Mesenchymal stem cell (in vitro differentiated cells and primary cell): Measurements from ENCODE around the gene PNCK.

Experiments
- DNase-seq: peaks from one replicate; pipeline ENCODE4 v3.0.0-alpha.2; 2013
- H2AFZ ChIP-seq: one replicate; pipeline ENCODE4 v1.6.1; 2013; ENCODE audit warnings: low read depth, mild to moderate bottlenecking, control low read depth, inconsistent platforms, low read length, moderate library complexity
- H2AK5ac ChIP-seq: 2 replicates; pipeline ENCODE4 v1.6.1; 2013; ENCODE audit warnings: low read length, moderate library complexity, mild to moderate bottlenecking, inconsistent platforms; ENCODE audit not compliant: severe bottlenecking
- H2BK120ac ChIP-seq: one replicate; pipeline ENCODE4 v1.6.1; 2013; ENCODE audit warnings: low read depth, mild to moderate bottlenecking, inconsistent platforms, low read length, moderate library complexity
- H2BK12ac ChIP-seq, 2 experiments: one replicate each; pipeline ENCODE4 v1.6.1; 2013; ENCODE audit warnings: inconsistent platforms in 2 of 2, low read length in 2 of 2, mild to moderate bottlenecking in 2 of 2, moderate library complexity in 2 of 2, control low read depth in 1 of 2
- H2BK15ac ChIP-seq: one replicate; pipeline ENCODE4 v1.6.1; 2013; ENCODE audit warnings: mild to moderate bottlenecking, low read depth, inconsistent platforms; ENCODE audit not compliant: poor library complexity, severe bottlenecking
- H2BK5ac ChIP-seq: 2 replicates; pipeline ENCODE4 v1.6.1; 2013; ENCODE audit warnings: low read depth, mild to moderate bottlenecking, low read length, control low read depth, inconsistent platforms; ENCODE audit not compliant: poor library complexity, severe bottlenecking
- H3K14ac ChIP-seq, 2 experiments: one replicate each; pipeline ENCODE4 v1.6.1; 2013; ENCODE audit warnings: inconsistent platforms in 2 of 2, low read length in 2 of 2, control low read depth in 1 of 2, mild to moderate bottlenecking in 1 of 2, moderate library complexity in 1 of 2
- H3K18ac ChIP-seq, 2 experiments: one replicate each; pipeline ENCODE4 v1.6.1; 2013; ENCODE audit warnings: inconsistent platforms in 2 of 2, low read length in 2 of 2, control low read depth in 1 of 2, low read depth in 1 of 2, mild to moderate bottlenecking in 1 of 2
- H3K23ac ChIP-seq, 2 experiments: one replicate each; pipeline ENCODE4 v1.6.1; 2013; ENCODE audit warnings: inconsistent platforms in 2 of 2, low read length in 2 of 2, mild to moderate bottlenecking in 2 of 2, moderate library complexity in 2 of 2, control low read depth in 1 of 2
- H3K27ac ChIP-seq: 2 replicates; pipeline ENCODE4 v1.5.1; 2013; ENCODE audit warnings: mild to moderate bottlenecking, moderate library complexity, low read length, control low read depth, inconsistent platforms; ENCODE audit not compliant: poor library complexity, severe bottlenecking
- H3K27me3 ChIP-seq, 2 experiments: 2 replicates each; pipeline versions ENCODE4 v1.6.1 to v1.7.0; 2013; ENCODE audit warnings: low read length in 2 of 2, mild to moderate bottlenecking in 2 of 2, moderate library complexity in 2 of 2, control low read depth in 1 of 2, inconsistent platforms in 1 of 2; ENCODE audit not compliant: control insufficient read depth in 1 of 2, insufficient read depth in 1 of 2
- H3K36me3 ChIP-seq, 2 experiments: 2 replicates each; pipeline versions ENCODE4 v1.6.1 to v1.7.0; 2013; ENCODE audit warnings: low read length in 2 of 2, control low read depth in 1 of 2, inconsistent platforms in 1 of 2, low read depth in 1 of 2, mild to moderate bottlenecking in 1 of 2; ENCODE audit not compliant: insufficient read depth in 2 of 2, control insufficient read depth in 1 of 2
- H3K4ac ChIP-seq, 2 experiments: one replicate each; pipeline ENCODE4 v1.6.1; 2013; ENCODE audit warnings: inconsistent platforms in 2 of 2, low read length in 2 of 2, mild to moderate bottlenecking in 2 of 2, moderate library complexity in 2 of 2, control low read depth in 1 of 2, low read depth in 1 of 2
- H3K4me1 ChIP-seq: 2 replicates; pipeline ENCODE4 v1.6.1; 2013; ENCODE audit warnings: low read depth, low read length, control low read depth; ENCODE audit not compliant: control insufficient read depth, insufficient read depth
- H3K4me2 ChIP-seq: 2 replicates; pipeline ENCODE4 v1.6.1; 2013; ENCODE audit warnings: low read length, mild to moderate bottlenecking, inconsistent platforms; ENCODE audit not compliant: poor library complexity, severe bottlenecking
- H3K4me3 ChIP-seq, 2 experiments: 2 replicates each; pipeline versions ENCODE4 v1.5.1 to v1.7.0; 2013; ENCODE audit warnings: low read length in 2 of 2, mild to moderate bottlenecking in 2 of 2, control low read depth in 1 of 2, low read depth in 1 of 2; ENCODE audit not compliant: insufficient read depth in 1 of 2
- H3K79me1 ChIP-seq: replicated peaks from 2 replicates; pipeline ENCODE4 v1.6.1; 2013; ENCODE audit warnings: mild to moderate bottlenecking, control low read depth, low read length, inconsistent platforms; ENCODE audit not compliant: poor library complexity, severe bottlenecking
- H3K9ac ChIP-seq: 2 replicates; pipeline ENCODE4 v1.7.0; 2013; ENCODE audit warnings: mild to moderate bottlenecking, low read length, moderate library complexity
- H3K9me3 ChIP-seq: 2 replicates; pipeline ENCODE4 v1.7.0; 2013; ENCODE audit warnings: mild to moderate bottlenecking, low read length; ENCODE audit not compliant: control insufficient read depth
- H4K8ac ChIP-seq: one replicate; pipeline ENCODE4 v1.6.1; 2013; ENCODE audit warnings: inconsistent platforms, mild to moderate bottlenecking, low read length, moderate library complexity
- H4K91ac ChIP-seq: one replicate; pipeline ENCODE4 v1.6.1; 2013; ENCODE audit warnings: mild to moderate bottlenecking, low read length, inconsistent platforms
- WGBS: methylation state at CpG from one replicate; pipeline ENCODE4 v1.1.7; 2013; ENCODE audit warnings: mixed read lengths; 5-methylcytosine and 5-hydroxymethylcytosine counted together

Gene PNCK

DNA sequence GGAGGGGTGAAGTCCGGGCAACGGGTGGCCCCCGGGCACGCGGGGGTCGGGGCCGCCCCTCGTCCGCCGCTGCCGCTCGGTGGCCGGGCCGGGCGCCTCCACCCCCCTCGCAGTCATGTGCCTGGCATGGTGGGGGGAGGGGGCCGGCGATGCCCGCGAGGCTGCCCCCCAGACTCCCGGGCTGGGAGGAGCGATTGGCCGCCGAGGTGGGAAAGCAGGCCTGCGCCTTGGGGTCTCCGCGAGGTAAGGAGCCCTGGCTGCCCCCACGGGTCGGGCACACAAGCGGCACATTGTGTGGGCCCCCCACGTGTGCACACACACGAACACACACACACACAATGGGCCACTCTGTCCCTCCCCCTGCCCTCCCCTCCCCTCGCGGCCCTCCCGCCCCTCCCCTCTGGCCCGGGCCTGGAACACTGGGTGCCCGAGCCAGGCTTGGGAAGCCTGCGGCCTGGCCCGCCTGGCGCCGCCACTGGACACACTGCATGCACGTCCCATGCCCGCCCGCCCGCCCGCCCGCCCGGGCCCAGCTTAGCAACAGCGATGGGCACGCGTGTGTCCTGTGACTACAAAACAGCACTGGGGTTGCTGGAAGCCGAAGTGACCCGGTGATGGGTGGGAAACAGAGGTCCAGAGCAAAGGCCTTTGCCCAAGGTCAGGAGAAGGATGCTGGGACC, 15.4 kb upstream of the PNCK start:
- H3K9ac ChIP-seq, result no peak overlapping the region
- no peak overlapping the region for H3K4ac ChIP-seq
- H3K4me3 ChIP-seq, result peak overlapping the region; percentile 37 to 64
- no peaks in the 10 kb centered on the region for H3K79me1 ChIP-seq
- H3K9me3 ChIP-seq, result peaks cover under 1% of the 10 kb centered on the region
- peaks cover 0 to 14% of the 10 kb centered on the region in 2 experiments for H3K36me3 ChIP-seq
- H2AK5ac ChIP-seq, result no peak overlapping the region
- WGBS, result 47% methylated on average over 24 of the region's 53 CpGs
- no peak overlapping the region for H4K8ac ChIP-seq
- no peak for DNase-seq
- H4K91ac ChIP-seq, result no peak overlapping the region
- no peak overlapping the region for H2BK12ac ChIP-seq
- no peak overlapping the region for H2BK5ac ChIP-seq
- H3K4me2 ChIP-seq, result peak overlapping the region; percentile 58
- H3K14ac ChIP-seq, result peak overlapping the region in 1 of 2 experiments; percentile 32
- H3K4me1 ChIP-seq, result peaks cover 16% of the 10 kb centered on the region
- H2BK120ac ChIP-seq, result peak overlapping the region; percentile 49
- H3K27ac ChIP-seq, result no peak overlapping the region
- H3K27me3 ChIP-seq, result peaks cover 11 to 18% of the 10 kb centered on the region in 2 experiments
- peak overlapping the region; percentile 14 for H2AFZ ChIP-seq
- no peak overlapping the region for H2BK15ac ChIP-seq
- H3K18ac ChIP-seq, result no peak overlapping the region
- H3K23ac ChIP-seq, result no peak overlapping the region

DNA sequence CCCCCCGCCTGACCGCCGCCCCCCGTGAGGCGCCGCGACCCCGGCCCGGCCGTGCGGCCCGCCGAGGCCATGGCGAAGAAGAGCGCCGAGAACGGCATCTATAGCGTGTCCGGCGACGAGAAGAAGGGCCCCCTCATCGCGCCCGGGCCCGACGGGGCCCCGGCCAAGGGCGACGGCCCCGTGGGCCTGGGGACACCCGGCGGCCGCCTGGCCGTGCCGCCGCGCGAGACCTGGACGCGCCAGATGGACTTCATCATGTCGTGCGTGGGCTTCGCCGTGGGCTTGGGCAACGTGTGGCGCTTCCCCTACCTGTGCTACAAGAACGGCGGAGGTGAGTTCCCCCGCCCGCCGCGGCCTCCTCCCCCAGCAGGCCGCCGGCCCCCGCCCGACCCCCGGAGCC, 14.9 kb upstream of the PNCK start:
- Histone ChIP-seq H2AK5ac (no peak overlapping the region), H3K9me3 (peaks cover 5% of the 10 kb centered on the region), H3K18ac (peak overlapping the region in 1 of 2 experiments; percentile 80), H3K23ac (no peak overlapping the region), H3K36me3 (peaks cover 0 to 9% of the 10 kb centered on the region in 2 experiments), H3K4me2 (peak overlapping the region; percentile 63), H3K4me3 (peak overlapping the region in 1 of 2 experiments; percentile 64), H4K8ac (no peak overlapping the region), H2BK15ac (no peak overlapping the region), H3K14ac (no peak overlapping the region), H2BK120ac (no peak overlapping the region), H3K27ac (no peak overlapping the region), H3K4ac (no peak overlapping the region), H3K9ac (no peak overlapping the region), H3K79me1 (no peaks in the 10 kb centered on the region), H2AFZ (no peak overlapping the region), H3K4me1 (peaks cover 16% of the 10 kb centered on the region), H4K91ac (no peak overlapping the region), H2BK12ac (no peak overlapping the region), H2BK5ac (no peak overlapping the region), H3K27me3 (peaks cover 11 to 21% of the 10 kb centered on the region in 2 experiments)
- WGBS, result 13% methylated on average over 6 of the region's 57 CpGs
- DNase-seq, result no peak

DNA sequence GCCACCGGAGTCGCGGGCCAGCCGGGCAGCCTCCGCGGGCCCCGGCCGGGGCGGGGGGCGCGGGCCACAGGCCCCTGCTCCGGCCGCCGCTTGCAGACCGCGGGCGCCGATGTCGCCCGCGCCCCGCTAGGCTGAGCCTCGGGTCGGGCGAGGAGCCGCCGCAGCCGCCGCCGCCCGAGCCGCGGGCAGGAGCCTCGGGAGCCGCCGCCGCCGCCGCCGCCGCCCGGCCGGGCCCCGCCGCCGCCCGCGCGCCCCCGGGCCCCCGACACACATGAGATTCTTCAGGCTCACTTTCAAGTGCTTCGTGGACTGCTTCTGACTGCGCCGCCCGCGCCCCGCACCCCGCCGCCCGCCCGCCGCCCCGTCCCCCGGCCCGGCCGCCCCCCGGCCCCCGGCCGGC, 14.5 kb upstream of the PNCK start:
- no CpG with 5 or more reads among the region's 69 CpGs for WGBS
- Histone ChIP-seq H2BK12ac (no peak overlapping the region), H2BK15ac (no peak overlapping the region), H4K91ac (no peak overlapping the region), H3K14ac (no peak overlapping the region), H3K4me3 (peak overlapping the region in 1 of 2 experiments; percentile 64), H4K8ac (no peak overlapping the region), H3K36me3 (peaks cover 0 to 5% of the 10 kb centered on the region in 2 experiments), H3K18ac (no peak overlapping the region), H3K27ac (no peak overlapping the region), H3K4ac (no peak overlapping the region), H2AFZ (no peak overlapping the region), H3K4me1 (peaks cover 16% of the 10 kb centered on the region), H3K9me3 (peaks cover 5% of the 10 kb centered on the region), H2BK5ac (no peak overlapping the region), H3K79me1 (no peaks in the 10 kb centered on the region), H3K9ac (no peak overlapping the region), H3K27me3 (peaks cover 11 to 21% of the 10 kb centered on the region in 2 experiments), H2AK5ac (no peak overlapping the region), H3K4me2 (no peak overlapping the region), H2BK120ac (no peak overlapping the region), H3K23ac (no peak overlapping the region)
- DNase-seq, result no peak

DNA sequence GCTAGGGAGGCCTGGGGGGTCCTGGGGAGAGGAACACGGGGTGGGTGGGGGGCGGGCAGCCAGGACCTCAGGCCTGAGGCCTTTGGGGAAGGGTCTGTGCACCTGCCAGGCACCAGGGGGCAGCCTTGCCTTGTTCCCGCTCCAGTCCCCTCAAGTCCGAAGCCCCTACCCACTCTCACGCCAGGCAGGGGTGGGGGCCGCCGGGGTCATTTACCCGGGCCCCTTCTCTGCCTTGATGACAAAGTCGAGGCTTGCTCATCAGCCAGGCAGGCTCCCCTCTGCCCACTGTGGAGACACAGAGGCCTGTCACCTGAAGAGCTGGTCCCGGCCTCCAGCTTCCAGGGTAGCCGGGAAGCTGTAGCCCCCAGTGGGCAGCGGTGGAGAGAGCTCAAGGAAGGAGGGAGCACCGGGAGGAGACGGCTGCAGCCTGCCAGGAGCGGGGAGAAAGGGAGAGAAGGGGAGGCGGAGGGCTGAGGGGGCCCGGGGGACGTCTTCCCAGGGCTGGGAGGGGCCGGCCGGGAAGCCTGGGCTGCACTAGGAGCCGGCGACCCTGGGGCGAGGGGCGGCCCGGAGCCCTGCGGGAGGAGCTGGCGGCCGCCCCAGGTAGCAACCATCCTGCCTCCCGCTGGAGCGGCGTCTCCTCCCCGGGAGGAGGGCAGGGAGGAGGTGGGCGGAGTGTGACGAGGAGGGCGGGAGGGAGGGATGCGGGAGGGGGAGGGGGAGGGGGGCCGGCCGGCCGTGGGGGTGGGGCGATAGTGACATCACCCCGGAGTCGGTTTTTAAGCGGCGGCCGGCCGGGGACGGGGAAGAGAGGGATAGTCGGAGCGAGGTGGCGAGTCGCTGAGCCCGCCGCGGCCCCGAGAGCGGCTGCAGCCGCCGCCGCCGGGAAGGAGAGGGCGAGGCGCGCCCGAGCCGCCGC, 13.8 kb upstream of the PNCK start, which contains the start of gene SLC6A8:
TSS of gene SLC6A8 (plus strand) at position 806 of the 919 bp plus-strand sequence. CDS start 649 bp downstream, outside the sequence.
- H3K4me2 ChIP-seq, result peak within 1 kb of the TSS; percentile 63
- peak; percentile 56 for DNase-seq
- no peak within 1 kb of the TSS for H2BK15ac ChIP-seq
- H3K9ac ChIP-seq, result no peak within 1 kb of the TSS
- H3K79me1 ChIP-seq, result no peaks in the 10 kb centered on the region
- H2AK5ac ChIP-seq, result no peak within 1 kb of the TSS
- H2AFZ ChIP-seq, result no peak within 1 kb of the TSS
- peaks cover 0 to 5% of the 10 kb centered on the region in 2 experiments for H3K36me3 ChIP-seq
- H3K4me3 ChIP-seq, result peak within 1 kb of the TSS in 1 of 2 experiments; percentile 64
- peak within 1 kb of the TSS in 1 of 2 experiments; percentile 80 for H3K18ac ChIP-seq
- WGBS, result 3% methylated on average over 11 of the region's 66 CpGs
- H3K27me3 ChIP-seq, result peaks cover 11 to 21% of the 10 kb centered on the region in 2 experiments
- no peak within 1 kb of the TSS for H2BK5ac ChIP-seq
- peaks cover 5% of the 10 kb centered on the region for H3K9me3 ChIP-seq
- no peak within 1 kb of the TSS for H4K91ac ChIP-seq
- H2BK12ac ChIP-seq, result no peak within 1 kb of the TSS
- peak within 1 kb of the TSS in 1 of 2 experiments; percentile 61 for H3K4ac ChIP-seq
- no peak within 1 kb of the TSS for H3K14ac ChIP-seq
- no peak within 1 kb of the TSS for H3K23ac ChIP-seq
- peaks cover 16% of the 10 kb centered on the region for H3K4me1 ChIP-seq
- no peak within 1 kb of the TSS for H3K27ac ChIP-seq
- no peak within 1 kb of the TSS for H4K8ac ChIP-seq
- H2BK120ac ChIP-seq, result no peak within 1 kb of the TSS
